H1 (cell line): ENCODE measurements around the gene PTRH1. TPM values are rescaled to one million over a fixed set of nuclear protein-coding genes. Genes with fewer than 3 reads are reported as not detected.

Experiments
- CTCF ChIA-PET: fragments of 300-600 bp; sonication (Branson Sonifier 250); formaldehyde crosslinking; loops from one replicate; lab custom pipeline; 2021; ENCODE audit not compliant: partially characterized antibody; lab: Charles Lee
- POLR2A ChIA-PET: fragments of 300-600 bp; sonication (Branson Sonifier 250); formaldehyde crosslinking; loops from one replicate; lab custom pipeline; 2021; ENCODE audit warnings: inconsistent platforms; ENCODE audit not compliant: partially characterized antibody; lab: Charles Lee
- DNase-seq, 2 experiments: peaks; one replicate each; pipeline versions ENCODE4 v3.0.0 to v3.0.0-alpha.2; 2010 to 2022; ENCODE audit warnings: low spot score in 2 of 2, low read depth in 1 of 2, mixed read lengths in 1 of 2
- FAIRE-seq: peaks from 2 replicates; lab custom pipeline; 2011; peaks lifted over from hg19 to GRCh38; lab: Jason Lieb, UNC
- H2AFZ ChIP-seq: 2 replicates; pipeline ENCODE4 v1.8.1; 2012; ENCODE audit warnings: low read length, inconsistent platforms
- H2AK5ac ChIP-seq: 2 replicates; pipeline ENCODE4 v1.6.1; 2013; ENCODE audit warnings: low read depth, low read length
- H2BK120ac ChIP-seq: replicated peaks from 2 replicates; pipeline ENCODE3; 2013; ENCODE audit warnings: low read depth, low read length, inconsistent platforms
- H2BK12ac ChIP-seq: 2 replicates; pipeline ENCODE4 v1.6.1; 2013; ENCODE audit warnings: low read depth, low read length
- H2BK15ac ChIP-seq: 2 replicates; pipeline ENCODE4 v1.6.1; 2013; ENCODE audit warnings: low read length
- H2BK20ac ChIP-seq: 2 replicates; pipeline ENCODE4 v1.6.1; 2013; ENCODE audit warnings: low read length
- H2BK5ac ChIP-seq: 2 replicates; pipeline ENCODE4 v1.6.1; 2013; ENCODE audit warnings: low read depth, low read length
- H3K14ac ChIP-seq: 2 replicates; pipeline ENCODE4 v1.6.1; 2013; ENCODE audit warnings: inconsistent platforms; ENCODE audit not compliant: insufficient read length
- H3K18ac ChIP-seq: 2 replicates; pipeline ENCODE4 v1.6.1; 2013; ENCODE audit warnings: low read length; ENCODE audit errors: extremely low read depth
- H3K23ac ChIP-seq: 2 replicates; pipeline ENCODE4 v1.6.1; 2013; ENCODE audit warnings: inconsistent platforms; ENCODE audit not compliant: insufficient read length
- H3K23me2 ChIP-seq: 2 replicates; pipeline ENCODE4 v1.6.1; 2013; ENCODE audit warnings: low read depth, low read length
- H3K27ac ChIP-seq: 2 replicates; pipeline ENCODE4 v1.6.1; 2011; ENCODE audit warnings: low read depth, low read length, inconsistent platforms
- H3K27me3 ChIP-seq, 4 experiments: replicated peaks in 1 of 4; 1 replicate in 1 of 4; 2 replicates in 3 of 4; pipeline versions ENCODE4 v1.6.1 to v1.8.1; 2011 to 2013; ENCODE audit warnings: low read length in 3 of 4, mild to moderate bottlenecking in 3 of 4, inconsistent platforms in 2 of 4, mixed read lengths in 2 of 4, moderate library complexity in 1 of 4; ENCODE audit not compliant: control insufficient read depth in 3 of 4, insufficient read depth in 3 of 4; ENCODE audit errors: extremely low read depth in 1 of 4
- H3K36me3 ChIP-seq, 4 experiments: 2 replicates each; pipeline versions ENCODE4 v1.6.1 to v1.8.1; 2011 to 2013; ENCODE audit warnings: mild to moderate bottlenecking in 4 of 4, low read length in 3 of 4, moderate library complexity in 2 of 4, control low read depth in 1 of 4, inconsistent platforms in 1 of 4; ENCODE audit not compliant: insufficient read depth in 4 of 4, control insufficient read depth in 2 of 4
- H3K4ac ChIP-seq: replicated peaks from 2 replicates; pipeline ENCODE3; 2013; ENCODE audit warnings: low read length, low read depth, mixed read lengths, inconsistent platforms; ENCODE audit not compliant: insufficient read length
- H3K4me1 ChIP-seq, 4 experiments: replicated peaks in 1 of 4; 1 replicate in 1 of 4; 2 replicates in 3 of 4; pipeline versions ENCODE4 v1.6.1 to v1.8.1; 2011 to 2013; ENCODE audit warnings: low read length in 3 of 4, inconsistent platforms in 2 of 4, mixed read lengths in 1 of 4; ENCODE audit not compliant: insufficient read depth in 4 of 4, control insufficient read depth in 3 of 4
- H3K4me2 ChIP-seq, 2 experiments: 2 replicates each; pipeline versions ENCODE4 v1.6.1 to v1.8.1; 2011 to 2013; ENCODE audit warnings: low read depth in 2 of 2, low read length in 2 of 2, control low read depth in 1 of 2, inconsistent platforms in 1 of 2, mild to moderate bottlenecking in 1 of 2; ENCODE audit not compliant: insufficient read depth in 1 of 2
- H3K4me3 ChIP-seq, 4 experiments: fragments of 200-600, 300-600 bp in 1 of 4; sonication (generic), shearing (Covaris generic), sonication (Bioruptor Twin) in 1 of 4; 2 replicates each; pipeline versions ENCODE4 v1.5.1 to v1.8.1; 2011 to 2016; ENCODE audit warnings: low read length in 4 of 4, low read depth in 3 of 4, control low read depth in 2 of 4, inconsistent platforms in 2 of 4, mild to moderate bottlenecking in 2 of 4, mixed read lengths in 1 of 4, moderate library complexity in 1 of 4; ENCODE audit not compliant: insufficient read depth in 2 of 4; ENCODE audit errors: extremely low read depth in 1 of 4
- H3K56ac ChIP-seq: replicated peaks from 2 replicates; pipeline ENCODE3; 2013; ENCODE audit warnings: low read depth, mild to moderate bottlenecking, mixed read lengths, low read length, inconsistent platforms; ENCODE audit not compliant: insufficient read length
- H3K79me1 ChIP-seq: 2 replicates; pipeline ENCODE4 v1.6.1; 2013; ENCODE audit warnings: low read depth, low read length, control low read depth
- H3K79me2 ChIP-seq, 2 experiments: 2 replicates each; pipeline versions ENCODE4 v1.6.1 to v1.8.1; 2012 to 2013; ENCODE audit warnings: low read length in 2 of 2, mild to moderate bottlenecking in 2 of 2, inconsistent platforms in 1 of 2; ENCODE audit not compliant: insufficient read depth in 2 of 2, control insufficient read depth in 1 of 2
- H3K9ac ChIP-seq, 4 experiments: replicated peaks in 1 of 4; 1 replicate in 1 of 4; 2 replicates in 3 of 4; pipeline versions ENCODE4 v1.6.1 to v1.8.1; 2011 to 2013; ENCODE audit warnings: low read depth in 3 of 4, low read length in 3 of 4, control low read depth in 2 of 4, mild to moderate bottlenecking in 2 of 4, moderate library complexity in 2 of 4, inconsistent platforms in 1 of 4; ENCODE audit errors: extremely low read depth in 1 of 4
- H3K9me3 ChIP-seq, 2 experiments: 2 replicates each; pipeline versions ENCODE4 v1.6.1 to v1.8.1; 2012 to 2013; ENCODE audit warnings: mild to moderate bottlenecking in 2 of 2, moderate library complexity in 2 of 2, control low read depth in 1 of 2, inconsistent platforms in 1 of 2, low read depth in 1 of 2, low read length in 1 of 2, mixed read lengths in 1 of 2; ENCODE audit not compliant: insufficient read depth in 2 of 2
- H4K20me1 ChIP-seq, 2 experiments: replicated peaks in 1 of 2; 2 replicates each; pipeline versions ENCODE3 to v1.8.1; 2011 to 2013; ENCODE audit warnings: inconsistent platforms in 2 of 2, low read length in 2 of 2, mild to moderate bottlenecking in 1 of 2; ENCODE audit not compliant: insufficient read depth in 2 of 2, control insufficient read depth in 1 of 2
- H4K5ac ChIP-seq: 2 replicates; pipeline ENCODE4 v1.6.1; 2013; ENCODE audit warnings: low read length, low read depth, mixed read lengths, inconsistent platforms; ENCODE audit not compliant: insufficient read length
- H4K8ac ChIP-seq: 2 replicates; pipeline ENCODE4 v1.8.0; 2013; ENCODE audit warnings: mild to moderate bottlenecking, moderate library complexity, low read length, inconsistent platforms; ENCODE audit not compliant: insufficient read depth; ENCODE audit errors: extremely low read depth
- H4K91ac ChIP-seq: replicated peaks from 2 replicates; pipeline ENCODE3; 2013; ENCODE audit warnings: low read length, mixed read lengths, inconsistent platforms; ENCODE audit not compliant: insufficient read length
- BRCA1 ChIP-seq: IDR thresholded peaks from 2 replicates; pipeline ENCODE4 v1.6.1; 2012; ENCODE audit warnings: low read depth, low read length, improper control_type of control experiment
- CHD1 ChIP-seq: IDR thresholded peaks from 2 replicates; pipeline ENCODE4 v1.6.1; 2012; ENCODE audit warnings: low read depth, low read length, improper control_type of control experiment
- CREB1 ChIP-seq: IDR thresholded peaks from 2 replicates; pipeline ENCODE4 v1.6.1; 2012; ENCODE audit warnings: inconsistent platforms
- CTCF ChIP-seq, 3 experiments: IDR thresholded peaks; 1 replicate in 2 of 3; 2 replicates in 1 of 3; pipeline versions ENCODE4 v1.5.1 to v1.6.1; 2011; ENCODE audit warnings: low read length in 3 of 3, mild to moderate bottlenecking in 3 of 3, inconsistent platforms in 2 of 3, low read depth in 1 of 3, moderate library complexity in 1 of 3; ENCODE audit not compliant: insufficient read depth in 1 of 3; ENCODE audit errors: control extremely low read depth in 1 of 3
- HDAC6 ChIP-seq: IDR thresholded peaks from one replicate; pipeline ENCODE4 v1.7.1; 2012; ENCODE audit warnings: low read depth, mild to moderate bottlenecking, inconsistent platforms, low read length, moderate library complexity
- KDM1A ChIP-seq: fragments of 200-600, 300-600 bp; sonication (generic); IDR thresholded peaks from 2 replicates; pipeline ENCODE4 v1.7.1; 2016; ENCODE audit warnings: mild to moderate bottlenecking, low read length, borderline replicate concordance
- RAD21 ChIP-seq, 2 experiments: IDR thresholded peaks in 1 of 2; conservative IDR thresholded peaks in 1 of 2; 2 replicates each; pipeline ENCODE4 v1.6.1; 2011; ENCODE audit warnings: low read depth in 2 of 2, low read length in 2 of 2, improper control_type of control experiment in 1 of 2, inconsistent platforms in 1 of 2, mild to moderate bottlenecking in 1 of 2, moderate library complexity in 1 of 2
- RFX5 ChIP-seq: IDR thresholded peaks from 2 replicates; pipeline ENCODE4 v1.6.1; 2011; ENCODE audit warnings: low read depth, low read length, improper control_type of control experiment, borderline replicate concordance
- SIN3A ChIP-seq, 2 experiments: IDR thresholded peaks in 1 of 2; conservative IDR thresholded peaks in 1 of 2; 2 replicates each; pipeline ENCODE4 v1.6.1; 2011 to 2012; ENCODE audit warnings: low read length in 2 of 2, improper control_type of control experiment in 1 of 2, low read depth in 1 of 2, mild to moderate bottlenecking in 1 of 2
- SP2 ChIP-seq: IDR thresholded peaks from 2 replicates; pipeline ENCODE4 v1.6.1; 2012; ENCODE audit warnings: mild to moderate bottlenecking, low read length, inconsistent platforms
- SP4 ChIP-seq: IDR thresholded peaks from 2 replicates; pipeline ENCODE4 v1.6.1; 2012; ENCODE audit warnings: low read length, inconsistent platforms
- YY1 ChIP-seq: IDR thresholded peaks from 2 replicates; pipeline ENCODE4 v1.6.1; 2011; ENCODE audit warnings: low read depth, mild to moderate bottlenecking, low read length
- WGBS, 2 experiments: shearing (Covaris generic) in 1 of 2; methylation state at CpG; one replicate each; pipeline versions ENCODE4 v1.1.6 to v1.1.7; 2013 to 2015; ENCODE audit warnings: low lambda C conversion rate in 2 of 2, mixed read lengths in 2 of 2, inconsistent platforms in 1 of 2, low coverage in 1 of 2, missing lambda C conversion rate in 1 of 2; ENCODE audit not compliant: insufficient replicate concordance in 2 of 2, insufficient coverage in 1 of 2, insufficient read length in 1 of 2; ENCODE audit errors: extremely low coverage in 1 of 2, missing lambda C conversion rate in 1 of 2; 5-methylcytosine and 5-hydroxymethylcytosine counted together
- polyA plus RNA-seq, 7 experiments: library from polyadenylated mRNA; depleted of rRNA in 3 of 7; stranded (reverse) in 5 of 7; unstranded in 2 of 7; fragments of >200 nt in 5 of 7; fragments of 200-250 nt in 2 of 7; gene quantifications; 1 replicate in 5 of 7; 2 replicates in 1 of 7; 4 replicates in 1 of 7; pipeline versions ENCODE4 v1.2.1 to v1.2.3, GENCODE V29; 2011 to 2013; ENCODE audit warnings: missing spikeins in 2 of 7, mixed read lengths in 2 of 7
- total RNA-seq: library from RNA; stranded (reverse); fragmentation: NEBNext Ultra II Directional; extraction: Animal tissue kit (Norgen Biotek cat#: 25700); gene quantifications from 2 replicates; pipeline ENCODE4 v1.2.1, GENCODE V29; 2021

Gene PTRH1
- total and polyA plus RNA-seq, 2 of the 8 experiments (the other 6 are each of a cell fraction or from before 2014, with no cell fraction given), result 11.1 to 19.8 TPM

GRCh38 chr9:127698386-127698785 lies 17.1 kb downstream of the PTRH1 start:
- no peak overlapping the region for H4K8ac ChIP-seq
- no peak overlapping the region for H2BK12ac ChIP-seq
- no peak overlapping the region for H3K27ac ChIP-seq
- H3K36me3 ChIP-seq, result no peaks in the 10 kb centered on the region; a peak in 1 of 8 replicates
- H4K20me1 ChIP-seq, result no peaks in the 10 kb centered on the region
- FAIRE-seq (no peak), DNase-seq (no peak)
- no peaks in the 10 kb centered on the region for H3K79me1 ChIP-seq
- no peak overlapping the region for H3K18ac ChIP-seq
- H4K91ac ChIP-seq, result no peak overlapping the region
- H2AFZ ChIP-seq, result no peak overlapping the region
- H2AK5ac ChIP-seq, result no peak overlapping the region
- POLR2A ChIA-PET, result interaction anchor here (0.9 to 1.0 kb wide), 2 partner anchors 10 to 33 kb away, joined by 3 read pairs; no protein-coding TSS in a partner anchor
- H2BK15ac ChIP-seq, result no peak overlapping the region
- CTCF ChIA-PET, result interaction anchor here (0.7 to 1.0 kb wide), 2 partner anchors 8 to 107 kb away, joined by 3 read pairs; partner anchors contain the start of gene CFAP157
- H3K4me1 ChIP-seq, result no peaks in the 10 kb centered on the region
- H4K5ac ChIP-seq, result no peak overlapping the region
- peak overlapping the region in 1 of 2 experiments; percentile 55; a peak in 2 of 4 replicates for H3K4me2 ChIP-seq
- 0 out of 2 replicates have a peak, but pooled peaks cover 1% of the 10 kb centered on the region for H3K23me2 ChIP-seq
- no peaks in the 10 kb centered on the region for H3K79me2 ChIP-seq
- no peak overlapping the region for H3K9ac ChIP-seq
- no peak overlapping the region for H3K4ac ChIP-seq
- no peaks in the 10 kb centered on the region for H3K9me3 ChIP-seq
- H2BK120ac ChIP-seq, result no peak overlapping the region
- no peak overlapping the region for H3K56ac ChIP-seq
- no peaks in the 10 kb centered on the region for H3K27me3 ChIP-seq
- H3K23ac ChIP-seq, result no peak overlapping the region
- H2BK20ac ChIP-seq, result no peak overlapping the region
- WGBS, 2 experiments, result 89% methylated on average over 5 of the region's 5 CpGs; no CpG with 5 or more reads in 1 of the 2 experiments
- 0 out of 8 replicates have a peak overlapping the region, but pooled peaks of 1 of the 4 experiments have one; percentile 59 for H3K4me3 ChIP-seq
- no peak overlapping the region for H3K14ac ChIP-seq
- no peak overlapping the region for H2BK5ac ChIP-seq
- TF ChIP-seq RFX5 (no peak), SP2 (no peak), RAD21 (IDR thresholded peaks at IDR 0.05 in 1 of 2, conservative IDR thresholded peaks at IDR 0.05 in 1 of 2; ENCODE audit: low read depth in 2 of 2, low read length in 2 of 2) (no peak), SIN3A (conservative IDR thresholded peaks at IDR 0.05 in 1 of 2, IDR thresholded peaks at IDR 0.05 in 1 of 2; ENCODE audit: low read depth in 1 of 2, low read length in 2 of 2) (no peak), CTCF (IDR thresholded peaks at IDR 0.05; ENCODE audit: control extremely low read depth in 1 of 3, insufficient read depth in 1 of 3, low read depth in 1 of 3, low read length in 3 of 3) (no peak), BRCA1 (no peak), HDAC6 (no peak), CREB1 (no peak), KDM1A (no peak), YY1 (no peak), CHD1 (no peak), SP4 (no peak)
